ENCODE results near the gene AGR2. TPM values are rescaled to one million over a fixed set of nuclear protein-coding genes. Genes with fewer than 3 reads are reported as not detected.
A peak's percentile ranks its signal among the peaks of the same experiment; 100 is the strongest.
"Not testable (repeated sequence)": the region's sequence is repeated elsewhere in the genome, so short reads cannot be mapped to it uniquely, and the experiment has no call there.

Gene AGR2
- total RNA-seq: not detected

DNA sequence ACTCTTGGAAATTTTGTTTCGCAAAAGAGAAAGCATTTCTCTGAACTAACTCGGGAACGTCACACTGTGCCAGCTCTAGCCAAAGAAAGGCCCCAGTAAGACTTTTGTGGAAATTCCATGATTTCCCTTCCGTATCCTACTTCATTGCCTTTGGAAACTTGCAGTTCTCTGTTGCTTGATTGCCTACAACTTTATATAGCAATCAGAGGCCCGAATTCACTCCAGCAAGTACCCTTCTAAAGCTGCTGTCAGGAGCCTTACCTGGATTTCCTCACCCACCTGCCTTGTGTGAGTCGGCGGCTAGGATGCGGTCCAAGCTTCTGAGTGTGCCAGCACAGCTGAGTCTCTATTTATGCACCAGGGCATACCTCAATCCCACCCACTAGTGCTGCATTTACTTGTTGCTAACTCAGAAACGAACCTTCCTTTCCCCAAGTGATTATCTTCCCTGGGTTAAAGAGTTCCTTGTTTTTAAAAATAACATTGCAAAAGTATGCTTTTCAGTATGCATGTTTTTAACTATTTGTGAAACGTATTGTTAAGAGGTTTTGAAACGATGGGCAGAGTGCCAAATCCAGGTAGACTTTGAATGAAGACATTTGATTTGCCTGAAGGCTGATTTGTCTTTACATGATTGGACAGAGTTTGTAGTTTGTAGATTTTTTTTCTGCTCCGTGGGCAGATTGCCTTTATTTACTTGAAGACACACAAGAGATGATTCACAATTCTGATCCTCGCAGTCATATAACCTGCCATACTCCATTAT is at the start of gene AGR2:
AGR2 (minus strand) TSS at position 326 of the 766 bp plus-strand sequence. CDS start 3,203 bp downstream, outside the sequence.
- ChIA-PET CTCF (no interaction called here), POLR2A (no interaction called here)
- H3K27me3 Mint-ChIP-seq (ENCODE audit: low read depth): peaks cover 18% of the 10 kb centered on the region
- no peak for DNase-seq
- H3K9me3 Mint-ChIP-seq (ENCODE audit: insufficient read depth): no peaks in the 10 kb centered on the region
- no peak within 1 kb of the TSS for H3K4me3 Mint-ChIP-seq
- H3K4me1 Mint-ChIP-seq (ENCODE audit: low read depth): no peaks in the 10 kb centered on the region
- H3K27ac Mint-ChIP-seq: no peak within 1 kb of the TSS
- no peak for ATAC-seq
- H3K36me3 Mint-ChIP-seq (ENCODE audit: low read depth): no peaks in the 10 kb centered on the region

- H3K4me1 Mint-ChIP-seq (ENCODE audit: low read depth); H3K36me3 Mint-ChIP-seq (ENCODE audit: low read depth); POLR2A ChIA-PET; ATAC-seq; DNase-seq; H3K4me3 Mint-ChIP-seq; H3K27ac Mint-ChIP-seq; CTCF ChIA-PET; H3K9me3 Mint-ChIP-seq (ENCODE audit: insufficient read depth): not testable (repeated sequence)
- H3K27me3 Mint-ChIP-seq (ENCODE audit: low read depth): peaks cover 19% of the 10 kb centered on the region
These were observed 48.4 kb upstream of the AGR2 start for GRCh38 chr7:16853189-16853588.

GRCh38 chr7:16851829-16852228 is 47.0 kb upstream of the AGR2 start:
- no peaks in the 10 kb centered on the region for H3K36me3 Mint-ChIP-seq (ENCODE audit: low read depth)
- DNase-seq (no peak), ATAC-seq (no peak)
- POLR2A ChIA-PET: no interaction called here
- H3K9me3 Mint-ChIP-seq (ENCODE audit: insufficient read depth): no peaks in the 10 kb centered on the region
- H3K27ac Mint-ChIP-seq: no peak overlapping the region
- H3K4me1 Mint-ChIP-seq (ENCODE audit: low read depth): peaks cover 3% of the 10 kb centered on the region
- peaks cover 19% of the 10 kb centered on the region for H3K27me3 Mint-ChIP-seq (ENCODE audit: low read depth)
- no peak overlapping the region for H3K4me3 Mint-ChIP-seq
- CTCF ChIA-PET: no interaction called here

- Mint-ChIP-seq H3K4me1 (ENCODE audit: low read depth) (peaks cover 3% of the 10 kb centered on the region), H3K36me3 (ENCODE audit: low read depth) (no peaks in the 10 kb centered on the region), H3K9me3 (ENCODE audit: insufficient read depth) (no peaks in the 10 kb centered on the region), H3K27me3 (ENCODE audit: low read depth) (peaks cover 22% of the 10 kb centered on the region), H3K4me3 (no peak overlapping the region), H3K27ac (no peak overlapping the region)
- ChIA-PET POLR2A (no interaction called here), CTCF (no interaction called here)
- ATAC-seq: peak; percentile 36
- DNase-seq: no peak
These were observed 46.0 kb upstream of the AGR2 start for GRCh38 chr7:16850614-16851466.

DNA sequence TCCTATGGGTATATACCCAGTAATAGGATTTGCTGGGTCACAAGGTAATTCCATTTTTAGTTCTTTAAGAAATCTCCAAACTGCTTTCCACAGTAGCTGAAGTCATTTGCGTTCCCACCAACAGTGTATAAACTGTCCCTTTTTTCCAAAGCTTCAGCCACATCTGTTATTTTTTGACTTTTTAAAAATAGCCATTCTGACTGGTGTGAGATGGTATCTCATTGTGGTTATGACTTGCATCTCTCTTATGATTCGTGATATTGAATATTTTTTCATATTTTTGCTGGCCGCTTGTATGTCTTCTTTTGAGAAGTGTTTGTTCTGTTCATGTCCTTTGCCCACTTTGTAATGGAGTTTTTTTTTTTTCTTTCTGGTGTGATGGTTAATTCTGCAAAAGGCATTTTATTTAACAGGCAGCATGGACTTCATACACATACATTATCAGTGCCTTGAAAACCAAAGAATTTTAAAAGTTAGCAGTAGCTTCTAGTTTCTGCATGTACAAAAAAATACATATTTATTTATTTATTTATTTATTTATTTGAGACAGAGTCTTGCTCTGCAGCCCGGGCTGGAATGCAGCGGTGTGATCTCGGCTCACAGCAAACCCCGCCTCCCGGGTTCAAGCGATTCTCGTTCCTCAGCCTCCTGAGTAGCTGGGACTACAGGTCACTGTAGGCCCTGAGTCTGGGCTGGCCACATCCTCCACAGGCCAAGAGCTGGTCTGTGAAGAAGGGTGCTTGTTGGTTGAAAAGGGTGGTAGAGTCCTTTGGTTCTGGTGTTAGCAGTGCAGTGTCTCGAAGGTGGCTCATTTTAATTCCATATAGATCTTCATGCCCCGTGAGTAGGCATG is 44.7 kb upstream of the AGR2 start:
- Mint-ChIP-seq H3K9me3 (ENCODE audit: insufficient read depth) (no peaks in the 10 kb centered on the region), H3K36me3 (ENCODE audit: low read depth) (no peaks in the 10 kb centered on the region), H3K27me3 (ENCODE audit: low read depth) (peaks cover 22% of the 10 kb centered on the region), H3K27ac (no peak overlapping the region), H3K4me3 (no peak overlapping the region), H3K4me1 (ENCODE audit: low read depth) (peaks cover 3% of the 10 kb centered on the region)
- no peak for ATAC-seq
- DNase-seq: no peak
- CTCF ChIA-PET: no interaction called here
- POLR2A ChIA-PET: no interaction called here

- H3K27ac Mint-ChIP-seq: no peak overlapping the region
- H3K9me3 Mint-ChIP-seq (ENCODE audit: insufficient read depth): no peaks in the 10 kb centered on the region
- H3K36me3 Mint-ChIP-seq (ENCODE audit: low read depth): no peaks in the 10 kb centered on the region
- POLR2A ChIA-PET: no interaction called here
- no peak overlapping the region for H3K4me3 Mint-ChIP-seq
- CTCF ChIA-PET: no interaction called here
- ATAC-seq (no peak), DNase-seq (no peak)
- peaks cover 22% of the 10 kb centered on the region for H3K27me3 Mint-ChIP-seq (ENCODE audit: low read depth)
- H3K4me1 Mint-ChIP-seq (ENCODE audit: low read depth): peaks cover 3% of the 10 kb centered on the region
These were observed 42.6 kb upstream of the AGR2 start for GRCh38 chr7:16847381-16847860.

DNA sequence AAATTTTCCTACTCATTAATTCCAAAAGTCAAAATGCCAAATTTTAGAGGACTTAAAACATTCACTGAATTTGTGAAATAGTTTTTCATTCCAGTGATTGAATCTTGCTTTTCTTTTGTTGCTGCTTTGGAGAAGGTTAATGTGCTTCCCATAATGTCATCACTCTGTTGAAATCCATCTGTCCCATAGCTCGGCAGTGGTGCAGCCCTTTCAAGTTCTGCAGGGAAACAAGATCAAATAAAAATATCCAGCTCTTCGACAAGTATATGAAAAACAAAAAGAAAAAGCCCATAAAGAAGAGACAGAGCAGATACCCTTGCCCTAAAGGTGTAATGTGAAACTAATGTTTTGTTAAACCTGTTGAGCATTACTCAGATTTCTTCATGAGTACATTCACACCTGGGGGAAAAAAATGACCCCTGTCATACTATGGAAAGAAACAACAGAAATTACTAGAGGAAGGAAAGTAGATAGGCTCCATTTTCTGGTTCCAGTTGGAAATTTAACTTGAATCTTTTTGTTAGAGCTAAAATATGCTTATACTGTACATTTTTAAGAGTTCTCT is 41.9 kb upstream of the AGR2 start:
- ChIA-PET POLR2A (no interaction called here), CTCF (no interaction called here)
- H3K9me3 Mint-ChIP-seq (ENCODE audit: insufficient read depth): no peaks in the 10 kb centered on the region
- H3K27ac Mint-ChIP-seq: no peak overlapping the region
- no peak for DNase-seq
- no peaks in the 10 kb centered on the region for H3K36me3 Mint-ChIP-seq (ENCODE audit: low read depth)
- H3K4me3 Mint-ChIP-seq: no peak overlapping the region
- peaks cover 16% of the 10 kb centered on the region for H3K27me3 Mint-ChIP-seq (ENCODE audit: low read depth)
- no peak for ATAC-seq
- H3K4me1 Mint-ChIP-seq (ENCODE audit: low read depth): peaks cover 3% of the 10 kb centered on the region

DNA sequence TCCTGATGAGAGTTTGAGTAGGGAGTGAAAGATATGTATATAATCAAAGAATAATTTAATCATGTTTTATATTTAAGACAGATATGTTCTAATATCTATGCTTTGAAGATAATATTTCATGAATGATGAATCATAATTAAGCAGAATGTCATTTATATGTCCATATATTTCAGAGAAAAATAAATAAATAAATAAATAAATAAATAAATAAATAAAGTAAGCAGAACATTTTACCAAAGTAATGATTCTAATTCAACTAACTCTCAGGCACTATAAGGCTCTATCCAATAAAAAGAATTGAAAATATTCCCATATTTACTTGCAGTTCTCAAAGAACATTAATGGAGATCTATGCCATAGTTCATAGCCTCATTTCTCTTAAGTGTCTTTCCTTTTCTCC is 40.9 kb upstream of the AGR2 start:
- H3K4me3 Mint-ChIP-seq: no peak overlapping the region
- DNase-seq (no peak), ATAC-seq (no peak)
- CTCF ChIA-PET: no interaction called here
- H3K36me3 Mint-ChIP-seq (ENCODE audit: low read depth): no peaks in the 10 kb centered on the region
- H3K4me1 Mint-ChIP-seq (ENCODE audit: low read depth): no peaks in the 10 kb centered on the region
- H3K9me3 Mint-ChIP-seq (ENCODE audit: insufficient read depth): no peaks in the 10 kb centered on the region
- H3K27ac Mint-ChIP-seq: no peak overlapping the region
- POLR2A ChIA-PET: no interaction called here
- H3K27me3 Mint-ChIP-seq (ENCODE audit: low read depth): peaks cover 15% of the 10 kb centered on the region

DNA sequence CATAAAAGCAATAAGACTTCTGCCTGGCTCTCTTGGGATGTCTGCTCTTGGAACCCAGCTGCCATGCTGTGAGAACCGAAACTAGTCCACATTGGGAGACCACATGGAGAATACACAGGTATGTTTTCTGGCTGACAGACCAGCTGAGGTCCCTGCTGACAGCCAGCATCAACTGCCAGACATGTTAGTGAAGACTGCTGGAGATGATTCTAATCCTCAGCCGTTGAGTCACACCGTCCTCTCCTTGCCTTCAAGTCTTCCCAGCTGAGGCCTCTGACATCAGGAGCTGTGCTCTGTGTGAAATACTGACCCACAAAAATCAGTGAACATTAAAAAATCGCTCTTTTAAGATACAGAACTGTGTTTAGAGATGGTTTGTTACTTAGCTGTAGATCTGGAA is 36.9 kb upstream of the AGR2 start:
- no peak overlapping the region for H3K27ac Mint-ChIP-seq
- H3K9me3 Mint-ChIP-seq (ENCODE audit: insufficient read depth): no peaks in the 10 kb centered on the region
- no peaks in the 10 kb centered on the region for H3K4me1 Mint-ChIP-seq (ENCODE audit: low read depth)
- POLR2A ChIA-PET: no interaction called here
- CTCF ChIA-PET: no interaction called here
- H3K4me3 Mint-ChIP-seq: no peak overlapping the region
- no peaks in the 10 kb centered on the region for H3K36me3 Mint-ChIP-seq (ENCODE audit: low read depth)
- no peak for DNase-seq
- no peak for ATAC-seq
- peaks cover 6% of the 10 kb centered on the region for H3K27me3 Mint-ChIP-seq (ENCODE audit: low read depth)

GRCh38 chr7:16840094-16840493 is 35.3 kb upstream of the AGR2 start:
- peaks cover 9% of the 10 kb centered on the region for H3K27me3 Mint-ChIP-seq (ENCODE audit: low read depth)
- ChIA-PET POLR2A (no interaction called here), CTCF (no interaction called here)
- no peak for DNase-seq
- H3K4me1 Mint-ChIP-seq (ENCODE audit: low read depth): no peaks in the 10 kb centered on the region
- no peak overlapping the region for H3K27ac Mint-ChIP-seq
- H3K36me3 Mint-ChIP-seq (ENCODE audit: low read depth): no peaks in the 10 kb centered on the region
- H3K4me3 Mint-ChIP-seq: no peak overlapping the region
- no peaks in the 10 kb centered on the region for H3K9me3 Mint-ChIP-seq (ENCODE audit: insufficient read depth)
- no peak for ATAC-seq

DNA sequence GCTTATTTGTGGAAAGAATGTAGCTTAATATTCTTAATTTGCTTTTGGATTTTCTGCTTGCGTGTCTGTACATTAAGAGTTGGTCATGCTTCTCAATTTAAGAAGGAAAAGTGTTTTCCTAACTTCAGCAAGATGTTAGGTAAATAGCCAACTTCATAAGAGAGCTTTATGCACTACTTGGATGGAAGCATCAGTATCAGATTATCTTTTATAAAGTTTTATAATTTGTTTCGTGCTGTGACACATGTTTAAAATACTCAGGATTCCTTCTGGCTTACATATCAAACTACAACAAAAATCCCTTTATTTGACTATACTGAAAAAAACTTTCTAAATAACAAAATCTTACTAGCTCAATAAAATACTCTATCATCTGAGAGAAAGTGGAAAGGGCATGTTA is 34.8 kb upstream of the AGR2 start:
- POLR2A ChIA-PET: no interaction called here
- Mint-ChIP-seq H3K27ac (no peak overlapping the region), H3K4me1 (ENCODE audit: low read depth) (no peaks in the 10 kb centered on the region), H3K27me3 (ENCODE audit: low read depth) (peaks cover 10% of the 10 kb centered on the region), H3K9me3 (ENCODE audit: insufficient read depth) (no peaks in the 10 kb centered on the region), H3K4me3 (no peak overlapping the region), H3K36me3 (ENCODE audit: low read depth) (no peaks in the 10 kb centered on the region)
- DNase-seq: no peak
- no peak for ATAC-seq
- CTCF ChIA-PET: no interaction called here

DNA sequence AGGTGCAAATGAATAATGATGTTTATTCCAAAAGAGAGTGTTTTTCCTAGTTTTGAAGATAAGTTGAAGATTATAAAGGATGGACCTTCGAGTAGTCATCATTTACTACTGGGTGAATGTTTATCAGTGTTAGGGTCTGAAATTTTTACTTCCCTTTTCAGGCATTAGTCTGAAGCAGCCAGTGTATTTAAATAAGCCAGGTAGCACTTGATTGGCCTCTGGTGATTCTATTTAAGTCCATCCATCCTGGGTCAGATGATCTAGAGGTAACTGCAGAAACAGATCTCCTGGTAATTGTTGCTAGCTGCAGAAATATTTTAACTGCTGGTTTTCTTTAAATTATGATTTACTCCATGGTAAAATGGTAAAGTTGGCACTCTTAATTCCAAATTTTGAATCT is 34.1 kb upstream of the AGR2 start:
- Mint-ChIP-seq H3K9me3 (ENCODE audit: insufficient read depth) (no peaks in the 10 kb centered on the region), H3K36me3 (ENCODE audit: low read depth) (no peaks in the 10 kb centered on the region)
- CTCF ChIA-PET: no interaction called here

More for the DNA sequence above, 34.1 kb upstream of the AGR2 start:
- H3K4me3 Mint-ChIP-seq: no peak overlapping the region
- POLR2A ChIA-PET: no interaction called here
- peaks cover 10% of the 10 kb centered on the region for H3K27me3 Mint-ChIP-seq (ENCODE audit: low read depth)
- H3K27ac Mint-ChIP-seq: no peak overlapping the region
- H3K4me1 Mint-ChIP-seq (ENCODE audit: low read depth): no peaks in the 10 kb centered on the region
- ATAC-seq: no peak
- DNase-seq: no peak

Measured in activated CD8-positive, alpha-beta T cell treated with anti-CD3 and anti-CD28 coated beads, Interleukin-2, amount 10 ng/mL, durations not matched to agents 7 days and 5 days (primary cell).